Stomach (tissue), 9 donors: ENCODE measurements around the gene NANOS3. TPM values are rescaled to one million over a fixed set of nuclear protein-coding genes. Genes with fewer than 3 reads are reported as not detected.

ENCODE experiments used
- DNase-seq, 2 donors: peaks; one replicate each; pipeline versions ENCODE4 v3.0.0 to v3.0.0-alpha.2; 2013 to 2019
- H3K27ac ChIP-seq, 5 donors: fragments of 200-600 bp in 4 of 5; sonication (generic) in 4 of 5; one replicate each; pipeline ENCODE4 v1.5.1; 2013 to 2019; ENCODE audit warnings: mild to moderate bottlenecking in 1 of 5, moderate library complexity in 1 of 5
- H3K27me3 ChIP-seq, 3 donors: fragments of 200-600 bp; sonication (generic); one replicate each; pipeline ENCODE4 v1.5.1; 2017 to 2019; ENCODE audit warnings: mixed run types in 1 of 3
- H3K36me3 ChIP-seq, 4 donors: fragments of 200-600 bp; sonication (generic); 1 replicate in 3 of 4; 2 replicates in 1 of 4; pipeline ENCODE4 v1.5.1; 2016 to 2019
- H3K4me1 ChIP-seq, 4 donors: fragments of 200-600 bp; sonication (generic); one replicate each; pipeline ENCODE4 v1.5.1; 2016 to 2019
- H3K4me3 ChIP-seq, 4 donors: fragments of 200-600 bp; sonication (generic) in 3 of 4; one replicate each; pipeline ENCODE4 v1.5.1; 2016 to 2019; ENCODE audit warnings: mild to moderate bottlenecking in 1 of 4
- H3K9me3 ChIP-seq, 4 donors: fragments of 200-600 bp; sonication (generic); one replicate each; pipeline ENCODE4 v1.5.1; 2016 to 2019
- EP300 ChIP-seq: sonication (generic); formaldehyde crosslinking; IDR thresholded peaks from one replicate; pipeline ENCODE4 v1.6.1; 2017; ENCODE audit warnings: antibody characterized with exemption
- POLR2A ChIP-seq, 4 donors: fragments of 450-650 bp; IDR thresholded peaks; one replicate each; pipeline ENCODE4 v1.6.1; 2016; ENCODE audit warnings: antibody characterized with exemption in 4 of 4, control low read depth in 2 of 4, mild to moderate bottlenecking in 1 of 4, moderate library complexity in 1 of 4
- POLR2AphosphoS5 ChIP-seq, 3 donors: sonication (generic); formaldehyde crosslinking; IDR thresholded peaks; one replicate each; pipeline ENCODE4 v1.6.1; 2016; ENCODE audit warnings: antibody characterized with exemption in 3 of 3
- WGBS, 5 donors: extraction: QIAGEN DNeasy Blood & Tissue Kit in 3 of 5; methylation state at CpG; one replicate each; pipeline versions ENCODE4 v1.1.5 to v1.1.7; 2013 to 2018; 5-methylcytosine and 5-hydroxymethylcytosine counted together
- intact Hi-C: fragments of 100-400 bp; cut with DNase I; formaldehyde crosslinking; loops from one replicate; pipeline ENCODE4 v1.15.1; 2023; ENCODE audit warnings: low total_unique reads
- polyA plus RNA-seq, 3 donors: library from polyadenylated mRNA; stranded (reverse); fragments of 200-250 nt; gene quantifications; one replicate each; pipeline ENCODE4 v1.2.3, GENCODE V29; 2013
- total RNA-seq, 5 donors: library from RNA; depleted of rRNA; stranded (reverse); fragments of >200 nt; gene quantifications; one replicate each; pipeline versions ENCODE4 v1.1.0 to v1.2.3, GENCODE V29; 2014 to 2016
- TF ChIP-seq, protein P1 (sequence below), 7 experiments: fragments of 450-650 bp in 4 of 7; fragments of 200-600 bp in 3 of 7; sonication (generic) in 3 of 7; IDR thresholded peaks; one replicate each; pipeline ENCODE4 v1.5.1; 2016 to 2019; ENCODE audit warnings: antibody characterized with exemption in 7 of 7, control low read depth in 2 of 7, mild to moderate bottlenecking in 1 of 7
- donor health status: healthy with polysubstance abuse.
- donor health status: Bipolar disorder and iron deficiency.
- donor health status: healthy.

NANOS3 gene
- total and polyA plus RNA-seq, 8 donors = 1.2 TPM; not detected in 7

DNA sequence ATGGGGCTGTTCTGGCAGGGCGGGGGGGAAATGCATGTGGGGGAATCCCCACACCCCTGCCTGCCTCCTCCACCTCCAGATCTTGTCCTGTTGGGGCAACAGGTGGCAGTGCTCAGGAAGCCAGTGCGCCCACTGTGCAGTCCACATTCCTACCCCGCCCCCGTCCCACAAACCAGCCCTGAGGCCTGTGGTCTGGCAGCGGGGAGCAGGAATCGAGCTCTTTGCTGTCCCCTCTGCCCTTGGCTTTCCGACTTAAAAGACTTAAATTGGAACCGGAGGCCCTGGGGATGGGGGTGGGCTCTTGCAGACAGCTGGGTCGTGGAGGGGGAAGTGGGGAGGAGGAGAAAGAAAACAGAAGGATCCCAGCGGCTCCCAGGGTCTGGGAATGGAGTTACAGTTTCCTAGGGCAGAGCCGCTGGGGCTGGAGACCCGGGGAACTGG, 4.3 kb downstream of the NANOS3 start:
- 46 to 66% (median 54%) methylated on average over 9 to 12 of the region's 12 CpGs for WGBS, 5 donors
- peak in 1 of 2 donors; percentile 74 for DNase-seq
- H3K4me1 ChIP-seq = peaks cover 18 to 58% (median 48%) of the 10 kb centered on the region in 4 donors
- no peaks in the 10 kb centered on the region for H3K27me3 ChIP-seq
- intact Hi-C loops = loop anchor here (10.0 kb wide), 1 partner anchor 174 kb away; no protein-coding TSS in a partner anchor
- no peak overlapping the region for H3K4me3 ChIP-seq
- no peaks in the 10 kb centered on the region for H3K9me3 ChIP-seq
- TF ChIP-seq EP300 (no peak), POLR2AphosphoS5 (IDR thresholded peaks at IDR 0.05) (no peak), POLR2A (IDR thresholded peaks at IDR 0.05) (no peak)
- TF ChIP-seq, protein P1, sequence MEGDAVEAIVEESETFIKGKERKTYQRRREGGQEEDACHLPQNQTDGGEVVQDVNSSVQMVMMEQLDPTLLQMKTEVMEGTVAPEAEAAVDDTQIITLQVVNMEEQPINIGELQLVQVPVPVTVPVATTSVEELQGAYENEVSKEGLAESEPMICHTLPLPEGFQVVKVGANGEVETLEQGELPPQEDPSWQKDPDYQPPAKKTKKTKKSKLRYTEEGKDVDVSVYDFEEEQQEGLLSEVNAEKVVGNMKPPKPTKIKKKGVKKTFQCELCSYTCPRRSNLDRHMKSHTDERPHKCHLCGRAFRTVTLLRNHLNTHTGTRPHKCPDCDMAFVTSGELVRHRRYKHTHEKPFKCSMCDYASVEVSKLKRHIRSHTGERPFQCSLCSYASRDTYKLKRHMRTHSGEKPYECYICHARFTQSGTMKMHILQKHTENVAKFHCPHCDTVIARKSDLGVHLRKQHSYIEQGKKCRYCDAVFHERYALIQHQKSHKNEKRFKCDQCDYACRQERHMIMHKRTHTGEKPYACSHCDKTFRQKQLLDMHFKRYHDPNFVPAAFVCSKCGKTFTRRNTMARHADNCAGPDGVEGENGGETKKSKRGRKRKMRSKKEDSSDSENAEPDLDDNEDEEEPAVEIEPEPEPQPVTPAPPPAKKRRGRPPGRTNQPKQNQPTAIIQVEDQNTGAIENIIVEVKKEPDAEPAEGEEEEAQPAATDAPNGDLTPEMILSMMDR (IDR thresholded peaks at IDR 0.05) = no peak
- no peaks in the 10 kb centered on the region for H3K36me3 ChIP-seq
- peak overlapping the region in 4 of 5 donors; percentile 80 to 85 (median 83) for H3K27ac ChIP-seq

DNA sequence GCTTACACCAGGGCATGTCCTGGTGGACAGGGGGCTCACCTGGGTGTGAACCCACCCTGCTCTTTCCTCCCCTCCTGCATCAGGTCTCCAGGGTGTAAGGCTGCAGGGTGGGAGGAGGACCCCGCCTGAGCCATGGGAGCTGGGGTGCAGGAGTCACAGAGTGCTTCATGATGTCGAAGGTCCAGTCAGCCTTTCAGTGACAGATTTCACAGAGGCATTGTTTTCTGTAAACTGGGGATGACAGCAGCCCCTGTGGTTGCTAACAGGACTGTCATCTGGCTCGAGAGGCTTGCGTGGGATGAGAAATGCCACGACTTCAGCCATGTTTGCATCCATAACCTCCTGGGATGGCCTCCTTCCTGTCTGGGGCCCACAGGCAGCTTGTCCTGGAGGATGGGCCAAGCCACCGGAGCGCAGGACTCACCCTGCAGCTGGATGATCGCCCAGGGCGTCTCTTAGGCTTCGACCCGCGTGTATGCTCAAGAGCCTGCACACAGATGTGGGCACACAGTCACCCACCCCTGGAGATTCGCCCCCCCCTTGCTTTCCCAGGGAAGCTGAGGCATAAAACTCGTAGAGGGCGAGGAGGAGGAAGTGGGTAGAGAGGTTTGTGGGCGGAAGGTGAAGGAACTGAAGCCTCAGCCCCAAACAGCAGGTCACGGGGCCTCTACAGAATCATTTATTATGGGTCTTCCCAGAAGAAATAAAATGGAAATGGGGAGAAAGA, 4.9 kb downstream of the NANOS3 start:
- TF ChIP-seq POLR2A (IDR thresholded peaks at IDR 0.05) (no peak), EP300 (no peak), POLR2AphosphoS5 (IDR thresholded peaks at IDR 0.05) (no peak)
- TF ChIP-seq, protein P1 (IDR thresholded peaks at IDR 0.05) = no peak
- WGBS, 5 donors = 43 to 60% (median 44%) methylated on average over 13 to 17 of the region's 17 CpGs
- Histone ChIP-seq H3K4me1 (peaks cover 18 to 64% (median 50%) of the 10 kb centered on the region in 4 donors), H3K27me3 (no peaks in the 10 kb centered on the region), H3K36me3 (no peaks in the 10 kb centered on the region), H3K9me3 (no peaks in the 10 kb centered on the region), H3K27ac (peak overlapping the region in 4 of 5 donors; percentile 12 to 85 (median 82)), H3K4me3 (no peak overlapping the region)
- intact Hi-C loops = loop anchor here (10.0 kb wide), 1 partner anchor 173 kb away; no protein-coding TSS in a partner anchor
- peak in 1 of 2 donors; percentile 56 for DNase-seq

DNA sequence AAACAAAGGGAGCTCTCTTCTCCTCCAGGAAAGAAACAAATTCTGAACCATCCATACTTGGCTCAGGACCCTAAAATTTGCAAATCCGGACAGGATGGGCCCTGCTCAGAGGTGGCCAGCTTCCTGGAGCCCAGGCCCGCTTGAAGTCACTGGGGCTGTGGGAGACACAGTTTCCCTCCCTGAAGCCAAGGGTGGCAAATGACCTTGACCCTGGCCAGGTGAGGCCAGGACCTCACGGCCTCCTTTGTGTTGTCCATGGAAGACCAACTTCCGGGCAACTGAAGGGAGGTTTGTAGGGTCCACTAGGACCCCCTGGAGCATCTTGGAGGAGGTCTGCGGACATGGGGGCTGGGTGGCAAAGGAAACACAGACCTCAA, 5.5 kb downstream of the NANOS3 start:
- Histone ChIP-seq H3K9me3 (no peaks in the 10 kb centered on the region), H3K27ac (peak overlapping the region in 2 of 5 donors; percentile 80 to 85), H3K4me3 (no peak overlapping the region), H3K4me1 (peaks cover 22 to 69% (median 54%) of the 10 kb centered on the region in 4 donors), H3K36me3 (no peaks in the 10 kb centered on the region), H3K27me3 (no peaks in the 10 kb centered on the region)
- TF ChIP-seq POLR2AphosphoS5 (IDR thresholded peaks at IDR 0.05) = no peak
- TF ChIP-seq, protein P1 (IDR thresholded peaks at IDR 0.05) = no peak
- TF ChIP-seq POLR2A (IDR thresholded peaks at IDR 0.05) = no peak
- no peak for TF ChIP-seq EP300
- no peak for DNase-seq
- 82 to 90% (median 84%) methylated on average over 5 of the region's 5 CpGs for WGBS, 5 donors
- intact Hi-C loops = loop anchor here (10.0 kb wide), 1 partner anchor 172 kb away; no protein-coding TSS in a partner anchor

DNA sequence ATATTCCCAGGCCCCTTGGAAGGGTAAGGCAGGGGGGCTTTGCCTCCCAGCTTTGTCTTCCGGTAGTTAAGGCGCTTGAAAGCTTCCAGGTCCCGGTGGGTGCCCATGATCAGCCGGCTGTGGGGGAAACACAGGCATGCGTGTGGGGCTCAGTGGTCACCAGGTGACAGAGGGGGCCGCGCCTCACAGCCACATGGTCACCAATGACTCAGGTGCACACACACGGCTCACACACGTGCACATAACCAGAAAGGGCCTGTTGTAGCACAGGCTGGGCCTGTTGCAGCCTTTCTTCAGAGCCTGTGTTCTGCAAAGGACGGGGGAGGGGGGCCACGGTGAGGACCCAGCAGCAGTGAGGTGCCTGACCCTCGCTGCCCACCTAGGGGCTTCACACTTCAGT, 5.9 kb downstream of the NANOS3 start:
- H3K9me3 ChIP-seq = no peaks in the 10 kb centered on the region
- no peaks in the 10 kb centered on the region for H3K27me3 ChIP-seq
- intact Hi-C loops = loop anchor here (10.0 kb wide), 1 partner anchor 172 kb away; no protein-coding TSS in a partner anchor
- TF ChIP-seq, protein P1 (IDR thresholded peaks at IDR 0.05) = no peak
- no peak for TF ChIP-seq POLR2AphosphoS5 (IDR thresholded peaks at IDR 0.05)
- TF ChIP-seq EP300 = no peak
- no peak for TF ChIP-seq POLR2A (IDR thresholded peaks at IDR 0.05)
- H3K4me3 ChIP-seq = no peak overlapping the region
- H3K36me3 ChIP-seq = no peaks in the 10 kb centered on the region
- H3K4me1 ChIP-seq = peaks cover 24 to 73% (median 58%) of the 10 kb centered on the region in 4 donors
- DNase-seq = no peak
- WGBS, 5 donors = 85 to 97% (median 92%) methylated on average over 6 to 12 of the region's 12 CpGs
- peak overlapping the region in 1 of 5 donors; percentile 80 for H3K27ac ChIP-seq
